ENCODE results near the gene CUX1. TPM values are rescaled to one million over a fixed set of nuclear protein-coding genes. Genes with fewer than 3 reads are reported as not detected.

CUX1 gene
- total RNA-seq, 1 experiment from 2014 or later = 64.3 TPM

GRCh38 chr7:102044641-102044983, 227.2 kb downstream of the CUX1 start:
- Mint-ChIP-seq H3K36me3 (peaks cover 5% of the 10 kb centered on the region; the same call in 1 of the 2 replicates), H3K4me3 (no peak overlapping the region), H3K27me3 (ENCODE audit: low read depth) (no peaks in the 10 kb centered on the region), H3K27ac (peak overlapping the region; percentile 3; the same call in 1 of the 2 replicates), H3K4me1 (peaks cover 5% of the 10 kb centered on the region; the same call in 1 of the 2 replicates), H3K9me3 (no peaks in the 10 kb centered on the region)
- no peak for ATAC-seq
- TF ChIP-seq RELA (CRISPR knock-in tag; IDR thresholded peaks at IDR 0.05; ENCODE audit: borderline replicate concordance) (no peak), RORB (CRISPR knock-in tag; IDR thresholded peaks at IDR 0.05) (no peak), ZNF232 (CRISPR knock-in tag; IDR thresholded peaks at IDR 0.05) (no peak), FOXK1 (CRISPR knock-in tag; IDR thresholded peaks at IDR 0.05) (no peak), ZNF423 (CRISPR knock-in tag; IDR thresholded peaks at IDR 0.05) (no peak), HMGXB4 (CRISPR knock-in tag; IDR thresholded peaks at IDR 0.05) (no peak), SOX15 (CRISPR knock-in tag; IDR thresholded peaks at IDR 0.05) (no peak), ERG (CRISPR knock-in tag; IDR thresholded peaks at IDR 0.05) (no peak), CTCF (IDR thresholded peaks at IDR 0.05) (no peak), ZNF219 (CRISPR knock-in tag; IDR thresholded peaks at IDR 0.05; ENCODE audit: borderline replicate concordance) (no peak), MLX (CRISPR knock-in tag; IDR thresholded peaks at IDR 0.05) (no peak), MYBL2 (CRISPR knock-in tag; IDR thresholded peaks at IDR 0.05) (no peak), TCF7 (CRISPR knock-in tag; IDR thresholded peaks at IDR 0.05; ENCODE audit: low read depth) (no peak), AR (CRISPR knock-in tag; IDR thresholded peaks at IDR 0.05) (no peak), TP53 (CRISPR knock-in tag; IDR thresholded peaks at IDR 0.05) (no peak), PRRX2 (CRISPR knock-in tag; IDR thresholded peaks at IDR 0.05) (no peak), FOXP4 (CRISPR knock-in tag; IDR thresholded peaks at IDR 0.05) (no peak), ZNF317 (CRISPR knock-in tag; IDR thresholded peaks at IDR 0.05; ENCODE audit: borderline replicate concordance, low read depth) (no peak), ELF4 (CRISPR knock-in tag; IDR thresholded peaks at IDR 0.05; ENCODE audit: low read depth) (no peak)
- POLR2A ChIA-PET = no interaction called here
- no peak for DNase-seq (ENCODE audit: low spot score)
- CTCF ChIA-PET = no interaction called here
